IMR-90 (cell line): Measurements from ENCODE around the gene GLIPR1L2. TPM values are rescaled to one million over a fixed set of nuclear protein-coding genes. Genes with fewer than 3 reads are reported as not detected.

Source experiments
- ATAC-seq: fragments of 200-7000 bp; cut with Tn5 transposase; 2 replicates; pipeline ENCODE4 v1.9.1; 2020; ENCODE audit warnings: low read depth, mild to moderate bottlenecking, moderate library complexity
- BruUV-seq: library from RNA; stranded (reverse); fragments of 400-500 nt; replicated peaks from 2 replicates; lab custom pipeline; 2021; lab: Mats Ljungman, UMichigan
- CTCF ChIA-PET: fragments of 300-600 bp; formaldehyde crosslinking; extraction: SDS; loops from one replicate; lab custom pipeline; 2021; ENCODE audit warnings: antibody characterized with exemption; lab: Yijun Ruan, JAX
- POLR2A ChIA-PET: fragments of 300-600 bp; sonication (Branson Sonifier 250); formaldehyde crosslinking; loops from one replicate; lab custom pipeline; 2022; ENCODE audit warnings: antibody characterized with exemption; ENCODE audit not compliant: unreplicated experiment; lab: Charles Lee
- DNase-seq: peaks from one replicate; pipeline ENCODE4 v3.0.0; 2013
- H2AFZ ChIP-seq: replicated peaks from 2 replicates; pipeline ENCODE3; 2013; ENCODE audit warnings: low read length, mild to moderate bottlenecking; ENCODE audit not compliant: poor library complexity
- H2AK5ac ChIP-seq: 2 replicates; pipeline ENCODE4 v1.6.1; 2013; ENCODE audit warnings: low read depth, low read length, inconsistent platforms
- H2AK9ac ChIP-seq: replicated peaks from 2 replicates; pipeline ENCODE3; 2013; ENCODE audit warnings: mild to moderate bottlenecking, low read depth, low read length, moderate library complexity; ENCODE audit not compliant: poor library complexity
- H2BK120ac ChIP-seq: 2 replicates; pipeline ENCODE4 v1.6.1; 2013; ENCODE audit warnings: low read depth, low read length, inconsistent platforms
- H2BK15ac ChIP-seq: 3 replicates; pipeline ENCODE4 v1.6.1; 2013; ENCODE audit warnings: low read depth, low read length, inconsistent platforms
- H2BK20ac ChIP-seq: 2 replicates; pipeline ENCODE4 v1.6.1; 2013; ENCODE audit warnings: low read depth, mild to moderate bottlenecking, inconsistent platforms, low read length, moderate library complexity
- H2BK5ac ChIP-seq: 2 replicates; pipeline ENCODE4 v1.6.1; 2013; ENCODE audit warnings: mild to moderate bottlenecking, low read depth, low read length, inconsistent platforms; ENCODE audit not compliant: poor library complexity, severe bottlenecking
- H3K14ac ChIP-seq: replicated peaks from 2 replicates; pipeline ENCODE4 v1.6.1; 2013; ENCODE audit warnings: low read depth, low read length, inconsistent platforms
- H3K18ac ChIP-seq: 2 replicates; pipeline ENCODE4 v1.6.1; 2013; ENCODE audit warnings: low read depth, low read length, control low read depth
- H3K23ac ChIP-seq: 2 replicates; pipeline ENCODE4 v1.6.1; 2013; ENCODE audit warnings: low read depth, low read length, inconsistent platforms
- H3K27ac ChIP-seq: 2 replicates; pipeline ENCODE4 v1.5.1; 2013; ENCODE audit warnings: mild to moderate bottlenecking, control low read depth, low read length; ENCODE audit not compliant: insufficient read depth
- H3K27me3 ChIP-seq: 2 replicates; pipeline ENCODE4 v1.6.1; 2013; ENCODE audit warnings: low read length; ENCODE audit not compliant: control insufficient read depth, insufficient read depth
- H3K36me3 ChIP-seq: 2 replicates; pipeline ENCODE4 v1.6.1; 2013; ENCODE audit warnings: low read length, mixed read lengths; ENCODE audit not compliant: control insufficient read depth, insufficient read depth
- H3K4ac ChIP-seq: 2 replicates; pipeline ENCODE4 v1.6.1; 2013; ENCODE audit warnings: low read depth, low read length, inconsistent platforms
- H3K4me1 ChIP-seq: 2 replicates; pipeline ENCODE4 v1.6.1; 2013; ENCODE audit warnings: low read length, mixed read lengths; ENCODE audit not compliant: control insufficient read depth, insufficient read depth
- H3K4me2 ChIP-seq: 2 replicates; pipeline ENCODE4 v1.6.1; 2013; ENCODE audit warnings: low read depth, mild to moderate bottlenecking, control low read depth, low read length, moderate library complexity
- H3K4me3 ChIP-seq: 2 replicates; pipeline ENCODE4 v1.5.1; 2013; ENCODE audit warnings: low read depth, mild to moderate bottlenecking, control low read depth, low read length, moderate library complexity; ENCODE audit not compliant: insufficient read depth
- H3K56ac ChIP-seq: 2 replicates; pipeline ENCODE4 v1.6.1; 2013; ENCODE audit warnings: low read length, inconsistent platforms; ENCODE audit not compliant: insufficient read depth; ENCODE audit errors: extremely low read depth
- H3K79me1 ChIP-seq, 2 experiments: 2 replicates each; pipeline ENCODE4 v1.6.1; 2013; ENCODE audit warnings: low read length in 2 of 2, inconsistent platforms in 1 of 2, low read depth in 1 of 2
- H3K9ac ChIP-seq: 2 replicates; pipeline ENCODE4 v1.6.1; 2013; ENCODE audit warnings: low read depth, low read length, control low read depth
- H3K9me1 ChIP-seq: 2 replicates; pipeline ENCODE4 v1.6.1; 2013; ENCODE audit warnings: low read length, inconsistent platforms; ENCODE audit not compliant: insufficient read depth
- H3K9me3 ChIP-seq: 2 replicates; pipeline ENCODE4 v1.6.1; 2013; ENCODE audit warnings: low read length; ENCODE audit not compliant: control insufficient read depth, insufficient read depth
- H4K20me1 ChIP-seq: 2 replicates; pipeline ENCODE4 v1.6.1; 2013; ENCODE audit warnings: low read length, inconsistent platforms; ENCODE audit not compliant: insufficient read depth
- H4K5ac ChIP-seq: 2 replicates; pipeline ENCODE4 v1.6.1; 2013; ENCODE audit warnings: mild to moderate bottlenecking, low read depth, low read length, control low read depth
- H4K8ac ChIP-seq, 2 experiments: 2 replicates each; pipeline ENCODE4 v1.6.1; 2013; ENCODE audit warnings: low read depth in 2 of 2, low read length in 2 of 2, control low read depth in 1 of 2, inconsistent platforms in 1 of 2
- H4K91ac ChIP-seq: 2 replicates; pipeline ENCODE4 v1.6.1; 2013; ENCODE audit warnings: low read depth, low read length, inconsistent platforms; ENCODE audit not compliant: insufficient read depth
- RAD21 ChIP-seq: IDR thresholded peaks from 2 replicates; pipeline ENCODE4 v1.6.1; 2012; ENCODE audit warnings: low read length, improper control_type of control experiment
- WGBS, 2 experiments: methylation state at CpG; one replicate each; pipeline versions ENCODE4 v1.1.5 to v1.1.7; 2013; ENCODE audit warnings: missing lambda C conversion rate in 2 of 2; ENCODE audit not compliant: insufficient read length in 1 of 2; ENCODE audit errors: extremely low coverage in 2 of 2; 5-methylcytosine and 5-hydroxymethylcytosine counted together
- dilution Hi-C: fragments of 300-500 bp; cut with HindIII; formaldehyde crosslinking; loops from one replicate; pipeline ENCODE4 v1.14.3; 2018; ENCODE audit warnings: low sequenced_read_pairs; ENCODE audit not compliant: unreplicated experiment
- in situ Hi-C: fragments of 300-500 bp; cut with MboI; formaldehyde crosslinking; loops from 3 replicates; pipeline ENCODE4 v1.14.3; 2019; ENCODE audit warnings: low sequenced_read_pairs, inconsistent platforms, mixed read lengths
- intact Hi-C: fragments of 100-400 bp; cut with micrococcal nuclease; formaldehyde crosslinking; loops from 2 replicates; pipeline ENCODE4 v1.10.0; 2022
- polyA plus RNA-seq, 3 experiments: library from polyadenylated mRNA; depleted of rRNA; stranded (reverse); fragments of >200 nt; gene quantifications; 2 replicates each; pipeline ENCODE4 v1.2.3, GENCODE V29; 2012; ENCODE audit warnings: low replicate concordance in 1 of 3
- total RNA-seq: library from RNA; depleted of rRNA; stranded (reverse); fragments of >200 nt; gene quantifications from 2 replicates; pipeline ENCODE4 v1.2.3, GENCODE V29; 2012

The GLIPR1L2 gene
- total and polyA plus RNA-seq, 2 of the 4 experiments (the other 2 are of a cell fraction), result 0.07 TPM; not detected in 1

- H3K14ac ChIP-seq, result peak overlapping the region; percentile 47
- peak overlapping the region; percentile 68; the same call in 1 of the 2 replicates for H3K23ac ChIP-seq
- peak overlapping the region; percentile 88 for H3K18ac ChIP-seq
- peak overlapping the region; percentile 89 for H4K5ac ChIP-seq
- dilution Hi-C loops, result no loop called here
- H3K4me2 ChIP-seq, result peak overlapping the region; percentile 79
- H3K27ac ChIP-seq, result peak overlapping the region; percentile 94
- peak overlapping the region; percentile 81 for H2AK5ac ChIP-seq
- intact Hi-C loops, result loop anchor here (1.0 to 10.0 kb wide), 7 partner anchors 35 to 945 kb away; partner anchors contain the start of genes ATXN7L3B, CAPS2, GLIPR1L1 and GLIPR1L2
- no peaks in the 10 kb centered on the region for H3K9me3 ChIP-seq
- peak overlapping the region; percentile 76 to 78 for H4K8ac ChIP-seq
- peak overlapping the region; percentile 78 for H3K56ac ChIP-seq
- no peak overlapping the region for H2AFZ ChIP-seq
- H3K9me1 ChIP-seq, result no peaks in the 10 kb centered on the region
- H2BK120ac ChIP-seq, result peak overlapping the region; percentile 92
- in situ Hi-C loops, result loop anchor here (10.0 kb wide), 1 partner anchor 95 kb away; no protein-coding TSS in a partner anchor
- no TSS peak for BruUV-seq
- H2BK20ac ChIP-seq, result peak overlapping the region; percentile 96
- POLR2A ChIA-PET, result no interaction called here
- peak overlapping the region; percentile 82 for H3K4ac ChIP-seq
- H2BK15ac ChIP-seq, result peak overlapping the region; percentile 84; the same call in 2 of the 3 replicates
- CTCF ChIA-PET, result interaction anchor here (0.6 to 1.5 kb wide), 3 partner anchors 9 to 107 kb away, joined by 3 to 4 read pairs (median 3); no protein-coding TSS in a partner anchor
- H4K20me1 ChIP-seq, result no peaks in the 10 kb centered on the region
- peak overlapping the region; percentile 97 for H2BK5ac ChIP-seq
- no peak overlapping the region for H2AK9ac ChIP-seq
- no peak for TF ChIP-seq RAD21
- WGBS, 2 experiments, result no CpG with 5 or more reads among the region's 2 CpGs
- peak; percentile 18 for ATAC-seq
- H3K79me1 ChIP-seq, result peaks cover 9 to 18% of the 10 kb centered on the region in 2 experiments; a peak in 3 of 4 replicates
- peak overlapping the region; percentile 77 for H4K91ac ChIP-seq
- DNase-seq, result peak; percentile 81
- H3K9ac ChIP-seq, result peak overlapping the region; percentile 49
- H3K4me1 ChIP-seq, result peaks cover 15% of the 10 kb centered on the region
- peak overlapping the region; percentile 33; the same call in 1 of the 2 replicates for H3K4me3 ChIP-seq
- H3K36me3 ChIP-seq, result peaks cover 3% of the 10 kb centered on the region; the same call in 1 of the 2 replicates
- no peaks in the 10 kb centered on the region for H3K27me3 ChIP-seq
Observed at GRCh38 chr12:75479963-75480461, 89.1 kb downstream of the GLIPR1L2 start.
